Activated T-cell treated with anti-CD3 and anti-CD28 coated beads for 24 hours (primary cell): ENCODE results near the gene COA4.

Experiments
- DNase-seq: peaks from one replicate; pipeline ENCODE4 v3.0.0-alpha.2; 2020; ENCODE audit warnings: low read depth

COA4 gene

DNA sequence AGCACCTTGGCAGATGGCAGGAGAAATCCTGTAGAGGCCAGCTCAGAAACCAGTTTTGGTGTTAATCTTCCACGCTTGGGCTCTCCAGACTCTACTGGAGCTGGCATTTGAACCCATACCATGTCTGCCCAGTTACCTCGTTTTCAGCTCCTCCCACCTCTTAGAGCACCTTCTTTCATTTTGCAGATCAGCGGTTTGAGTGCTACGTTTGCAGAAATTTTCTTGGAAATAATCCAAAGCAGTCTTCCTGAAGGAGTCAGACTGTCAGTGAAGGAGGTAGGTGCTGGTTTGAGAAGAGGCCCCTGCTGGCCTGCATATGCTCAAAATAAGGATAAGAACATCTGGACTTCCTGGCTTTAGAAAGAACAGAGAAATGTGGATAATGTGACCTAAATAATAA is 13.7 kb downstream of the COA4 start:
- DNase-seq: no peak

DNA sequence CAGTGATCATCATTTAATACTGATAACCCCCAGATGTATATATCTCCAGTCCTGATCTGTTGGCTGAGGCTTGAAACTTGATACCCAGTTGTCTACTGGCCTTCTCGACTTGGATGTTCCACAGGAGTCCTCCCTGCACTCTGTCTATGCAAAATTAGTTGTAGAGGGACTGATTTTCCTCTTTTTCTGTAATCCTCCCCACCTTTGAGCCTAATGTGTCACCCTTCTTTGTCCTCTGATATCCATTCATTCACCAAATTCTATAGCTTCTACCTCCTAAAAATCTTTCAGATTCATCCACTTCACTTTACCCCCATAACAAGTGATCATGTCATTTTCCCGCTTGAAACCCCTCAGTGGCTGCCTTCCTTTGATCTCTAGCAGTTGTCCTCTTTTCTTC is 16.4 kb downstream of the COA4 start:
- no peak for DNase-seq

GRCh38 chr11:73859671-73860070 is 17.0 kb downstream of the COA4 start:
- no peak for DNase-seq

DNA sequence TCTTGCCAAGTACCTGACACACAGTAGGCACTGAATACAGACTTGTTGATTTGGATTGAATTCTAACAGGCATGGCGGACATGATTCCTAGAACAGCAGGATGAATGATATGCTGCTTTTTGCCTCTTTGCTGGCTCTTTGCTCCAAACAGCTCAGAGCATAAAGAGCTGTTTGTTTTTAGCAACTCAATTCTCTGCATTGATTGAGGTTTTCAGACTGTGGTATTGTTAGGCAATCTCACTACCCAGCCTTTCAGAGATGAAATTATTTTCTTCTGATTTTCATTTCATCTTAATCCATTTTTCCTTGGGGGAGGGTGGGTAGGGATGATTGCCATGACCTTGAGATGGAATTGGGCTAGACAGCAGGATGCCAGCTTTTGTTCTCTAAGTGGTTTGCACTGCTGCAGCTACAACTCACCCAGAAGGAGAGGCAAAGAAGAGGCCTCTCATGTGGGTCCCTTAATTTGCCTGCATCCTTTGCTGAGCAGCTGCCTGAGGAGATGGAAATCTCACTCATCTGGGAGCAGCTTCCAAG is 20.5 kb downstream of the COA4 start:
- DNase-seq: no peak

DNA sequence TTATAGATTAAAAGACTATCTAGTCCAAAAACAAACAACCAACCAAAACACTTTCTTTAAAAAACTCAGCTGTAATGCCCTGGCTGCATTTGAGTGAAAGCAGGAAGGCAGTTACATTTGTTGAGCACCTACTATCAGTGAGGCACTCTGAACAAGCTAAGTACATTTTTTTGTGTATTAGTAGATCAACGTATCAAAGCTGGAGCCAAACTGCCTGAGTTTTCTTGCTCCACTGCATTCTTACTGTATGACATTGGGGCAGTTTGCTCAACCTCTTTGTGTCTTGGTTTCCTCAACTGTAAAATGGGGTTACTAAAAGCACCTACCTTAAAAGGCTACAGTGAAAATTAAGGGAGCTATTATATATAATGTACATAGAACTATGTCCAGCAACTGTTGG is 22.0 kb downstream of the COA4 start:
- no peak for DNase-seq

- DNase-seq: no peak
These were observed 24.6 kb downstream of the COA4 start for GRCh38 chr11:73852049-73852448.

DNA sequence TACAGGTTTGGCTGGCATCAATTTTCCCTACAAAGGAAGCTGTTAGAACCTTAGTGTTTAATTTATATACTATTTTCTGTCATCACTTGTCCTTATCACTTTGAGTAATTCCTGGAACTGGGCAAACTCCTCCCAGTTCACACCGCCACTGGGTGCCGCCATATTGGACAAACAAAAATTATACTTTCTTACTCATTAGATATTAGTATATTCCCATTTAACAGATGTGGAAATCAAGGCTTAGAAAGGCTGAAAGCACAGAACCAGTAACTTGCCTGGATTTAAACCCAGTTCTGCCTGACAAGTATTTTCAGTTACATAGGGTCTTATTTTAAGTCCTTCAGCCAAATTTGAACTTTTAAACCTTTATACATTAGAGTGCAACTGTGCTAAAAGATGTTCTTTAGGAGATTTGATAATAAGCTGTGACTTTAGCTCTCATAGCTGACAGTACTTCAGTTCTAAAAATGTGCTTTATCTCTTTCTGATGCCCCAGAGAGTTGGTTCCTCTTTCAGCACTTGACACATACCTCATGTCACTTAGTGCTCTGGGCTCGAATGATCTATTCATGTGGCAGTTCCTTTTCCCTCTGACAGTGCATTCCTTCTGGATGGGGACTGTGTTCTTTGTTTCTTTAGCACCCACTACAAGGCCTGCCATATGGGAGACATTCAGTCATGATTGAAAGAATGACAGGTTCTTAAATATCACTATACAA is 25.4 kb downstream of the COA4 start:
- no peak for DNase-seq

GRCh38 chr11:73839123-73839457 is 37.6 kb downstream of the COA4 start:
- no peak for DNase-seq

GRCh38 chr11:73838443-73839122 is 38.1 kb downstream of the COA4 start:
- DNase-seq: no peak

DNA sequence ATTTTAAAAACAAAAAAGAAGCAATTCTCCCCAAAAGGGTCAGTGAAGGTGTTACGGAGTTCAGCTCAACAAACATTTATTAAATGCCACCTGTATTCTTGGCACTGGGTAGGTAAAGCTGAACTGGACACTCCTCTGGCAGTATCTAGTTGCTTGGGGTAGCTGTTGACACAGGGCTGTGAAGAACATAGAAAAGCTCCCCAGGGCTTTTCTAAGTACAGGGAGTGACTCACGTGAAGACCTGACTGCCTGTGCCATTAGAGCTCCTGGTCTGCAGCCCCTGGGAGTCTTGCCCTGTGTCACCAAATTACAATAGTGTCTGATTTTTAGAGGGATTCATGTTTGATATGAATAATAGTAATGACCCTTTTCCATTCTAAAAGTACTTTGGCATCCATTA is 43.6 kb downstream of the COA4 start:
- no peak for DNase-seq

- no peak for DNase-seq
These were observed 46.4 kb downstream of the COA4 start for GRCh38 chr11:73830261-73830660.
